Measurements from ENCODE around the gene SV2B. TPM values are rescaled to one million over a fixed set of nuclear protein-coding genes. Genes with fewer than 3 reads are reported as not detected.

Gene SV2B
- polyA plus RNA-seq, 1 donor (not counting 4 experiments of a cell fraction or from before 2014, with no cell fraction given): 0.04 TPM

GRCh38 chr15:91117375-91117774 lies 17.3 kb downstream of the SV2B start:
- Histone ChIP-seq H3K9me1 (ENCODE audit: control insufficient read depth, extremely low read depth, insufficient read depth, low read length) (no peaks in the 10 kb centered on the region), H3K4me3 (ENCODE audit: control insufficient read depth in 2 of 3, extremely low read depth in 1 of 3, insufficient read depth in 2 of 3, low read depth in 1 of 3, low read length in 3 of 3) (no peak overlapping the region), H3K9me3 (ENCODE audit: control insufficient read depth, low read depth, low read length) (no peaks in the 10 kb centered on the region), H3K27ac (ENCODE audit: control insufficient read depth, insufficient read depth, low read length) (no peak overlapping the region), H2AFZ (ENCODE audit: control insufficient read depth, low read length) (no peak overlapping the region), H3K79me2 (ENCODE audit: control insufficient read depth, insufficient read depth, low read length) (no peaks in the 10 kb centered on the region), H3K4me1 (ENCODE audit: control insufficient read depth, extremely low read depth, insufficient read depth, low read length) (no peaks in the 10 kb centered on the region), H4K20me1 (ENCODE audit: control insufficient read depth, extremely low read depth, insufficient read depth, low read length) (no peaks in the 10 kb centered on the region), H3K27me3 (ENCODE audit: control insufficient read depth, extremely low read depth, insufficient read depth, low read length) (no peaks in the 10 kb centered on the region), H3K9ac (ENCODE audit: control insufficient read depth, extremely low read depth, insufficient read depth, low read length) (no peak overlapping the region), H3K4me2 (ENCODE audit: control insufficient read depth, extremely low read depth, insufficient read depth, low read depth, low read length) (no peak overlapping the region), H3K36me3 (ENCODE audit: control insufficient read depth in 2 of 2, extremely low read depth in 1 of 2, insufficient read depth in 2 of 2, low read length in 2 of 2) (no peaks in the 10 kb centered on the region)
- DNase-seq (ENCODE audit: low read depth, low spot score): no peak
- no peak for FAIRE-seq
- TF ChIP-seq EZH2 (IDR thresholded peaks at IDR 0.05; ENCODE audit: low read length): no peak
- TF ChIP-seq CTCF (optimal IDR thresholded peaks at IDR 0.05 in 1 of 3, IDR thresholded peaks at IDR 0.05 in 1 of 3, conservative IDR thresholded peaks at IDR 0.05 in 1 of 3; ENCODE audit: extremely low read depth in 1 of 3, insufficient read depth in 2 of 3, low read length in 3 of 3): no peak
- dilution Hi-C loops (cut with MboI; ENCODE audit: extremely low pct_ligation_motif_present, low sequenced_read_pairs): no loop called here

GRCh38 chr15:91118817-91119590 lies 18.9 kb downstream of the SV2B start:
- Histone ChIP-seq H3K9me1 (ENCODE audit: control insufficient read depth, extremely low read depth, insufficient read depth, low read length) (no peaks in the 10 kb centered on the region), H3K79me2 (ENCODE audit: control insufficient read depth, insufficient read depth, low read length) (no peaks in the 10 kb centered on the region), H3K4me2 (ENCODE audit: control insufficient read depth, extremely low read depth, insufficient read depth, low read depth, low read length) (no peak overlapping the region), H3K9me3 (ENCODE audit: control insufficient read depth, low read depth, low read length) (no peaks in the 10 kb centered on the region), H4K20me1 (ENCODE audit: control insufficient read depth, extremely low read depth, insufficient read depth, low read length) (no peaks in the 10 kb centered on the region), H3K9ac (ENCODE audit: control insufficient read depth, extremely low read depth, insufficient read depth, low read length) (no peak overlapping the region), H3K27ac (ENCODE audit: control insufficient read depth, insufficient read depth, low read length) (no peak overlapping the region), H3K4me3 (ENCODE audit: control insufficient read depth in 2 of 3, extremely low read depth in 1 of 3, insufficient read depth in 2 of 3, low read depth in 1 of 3, low read length in 3 of 3) (no peak overlapping the region), H3K27me3 (ENCODE audit: control insufficient read depth, extremely low read depth, insufficient read depth, low read length) (no peaks in the 10 kb centered on the region), H3K4me1 (ENCODE audit: control insufficient read depth, extremely low read depth, insufficient read depth, low read length) (no peaks in the 10 kb centered on the region), H2AFZ (ENCODE audit: control insufficient read depth, low read length) (no peak overlapping the region), H3K36me3 (ENCODE audit: control insufficient read depth in 2 of 2, extremely low read depth in 1 of 2, insufficient read depth in 2 of 2, low read length in 2 of 2) (no peaks in the 10 kb centered on the region)
- no peak for TF ChIP-seq CTCF (optimal IDR thresholded peaks at IDR 0.05 in 1 of 3, IDR thresholded peaks at IDR 0.05 in 1 of 3, conservative IDR thresholded peaks at IDR 0.05 in 1 of 3; ENCODE audit: extremely low read depth in 1 of 3, insufficient read depth in 2 of 3, low read length in 3 of 3)
- TF ChIP-seq EZH2 (IDR thresholded peaks at IDR 0.05; ENCODE audit: low read length): no peak
- no peak for DNase-seq (ENCODE audit: low read depth, low spot score)
- dilution Hi-C loops (cut with MboI; ENCODE audit: extremely low pct_ligation_motif_present, low sequenced_read_pairs): no loop called here
- no peak for FAIRE-seq
